NT2/D1 (cell line): ENCODE results near the gene POPDC2.

ENCODE experiments used
- DNase-seq: peaks from one replicate; pipeline ENCODE4 v3.0.0-alpha.2; 2011; ENCODE audit warnings: low read depth, low spot score
- H3K27me3 ChIP-seq: 2 replicates; pipeline ENCODE4 v1.6.0; 2011; ENCODE audit warnings: mild to moderate bottlenecking; ENCODE audit not compliant: insufficient read length, insufficient read depth
- H3K36me3 ChIP-seq: 2 replicates; pipeline ENCODE4 v1.6.1; 2011; ENCODE audit warnings: mild to moderate bottlenecking, low read length, mixed read lengths; ENCODE audit not compliant: insufficient read depth, insufficient read length
- H3K4me1 ChIP-seq: 2 replicates; pipeline ENCODE4 v1.5.1; 2011; ENCODE audit not compliant: insufficient read depth, insufficient read length
- H3K4me3 ChIP-seq: 2 replicates; pipeline ENCODE4 v1.5.1; 2011; ENCODE audit warnings: low read depth; ENCODE audit not compliant: insufficient read length
- H3K9ac ChIP-seq: 2 replicates; pipeline ENCODE4 v1.6.0; 2011; ENCODE audit warnings: low read depth; ENCODE audit not compliant: insufficient read length
- H3K9me3 ChIP-seq: 2 replicates; pipeline ENCODE4 v1.5.1; 2011; ENCODE audit warnings: mild to moderate bottlenecking, low read length; ENCODE audit not compliant: insufficient read depth
- SUZ12 ChIP-seq: IDR thresholded peaks from 2 replicates; pipeline ENCODE4 v1.6.1; 2011; ENCODE audit not compliant: insufficient read length, insufficient read depth; ENCODE audit errors: extremely low read depth
- YY1 ChIP-seq: IDR thresholded peaks from 2 replicates; pipeline ENCODE4 v1.6.1; 2011; ENCODE audit not compliant: insufficient read length, insufficient read depth
- ZNF274 ChIP-seq: IDR thresholded peaks from 2 replicates; pipeline ENCODE4 v1.6.1; 2011; ENCODE audit warnings: mild to moderate bottlenecking, low read depth, low read length

The POPDC2 gene

DNA sequence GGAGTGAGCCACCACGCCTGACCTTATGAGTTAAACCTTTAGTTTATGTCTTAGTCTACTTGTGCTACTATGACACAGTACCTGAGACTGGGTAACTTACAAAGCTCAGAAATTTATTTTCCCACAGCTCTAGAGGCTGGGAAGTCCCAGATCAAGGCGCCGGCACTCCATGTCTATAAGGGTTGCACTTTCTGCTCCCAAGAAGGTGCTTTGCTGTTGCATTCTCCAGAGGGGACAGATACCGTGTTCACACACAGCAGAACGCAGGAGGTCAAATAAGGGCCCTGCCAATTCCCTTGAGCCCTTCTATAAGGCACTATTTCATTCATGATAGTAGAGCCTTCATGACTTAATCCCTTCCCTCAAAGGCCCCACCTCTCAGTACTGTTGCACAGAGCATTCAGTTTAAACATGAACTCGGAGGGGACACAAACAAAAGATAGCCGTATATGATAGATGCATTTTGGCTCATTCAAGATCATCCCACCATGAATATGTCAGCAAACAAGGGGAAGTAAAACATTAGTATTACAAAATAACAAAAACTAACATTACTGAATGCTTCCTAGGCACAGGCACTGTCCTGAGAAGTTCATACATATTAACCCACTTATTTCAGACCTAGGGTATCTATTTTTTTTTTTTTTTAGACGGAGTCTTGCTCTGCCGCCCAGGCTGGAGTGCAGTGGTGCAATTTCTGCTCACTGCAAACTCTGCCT is 36.2 kb downstream of the POPDC2 start:
- Histone ChIP-seq H3K9me3 (no peaks in the 10 kb centered on the region), H3K4me3 (no peak overlapping the region), H3K36me3 (no peaks in the 10 kb centered on the region), H3K27me3 (no peaks in the 10 kb centered on the region), H3K9ac (no peak overlapping the region), H3K4me1 (no peaks in the 10 kb centered on the region)
- TF ChIP-seq YY1 (no peak), SUZ12 (no peak), ZNF274 (no peak)
- DNase-seq = no peak

DNA sequence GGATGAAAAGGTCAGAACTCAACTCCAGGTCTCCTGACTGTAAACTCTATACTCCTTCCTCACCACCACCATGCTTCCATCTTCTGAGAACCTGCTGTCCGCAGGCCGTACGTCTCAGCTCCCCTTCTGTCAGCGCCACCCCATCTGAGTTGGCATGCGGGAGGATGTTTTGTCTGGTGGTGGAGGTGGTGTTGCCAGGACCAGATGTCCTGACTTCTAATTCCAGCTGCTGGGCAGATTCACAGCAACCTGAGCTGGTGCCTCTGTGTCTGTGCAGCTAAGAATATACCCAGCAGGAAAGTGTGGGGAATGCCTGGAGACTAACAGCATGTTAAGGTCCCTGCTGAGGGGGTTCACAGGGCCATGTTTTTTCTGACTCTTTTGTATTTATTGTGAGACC is 39.5 kb downstream of the POPDC2 start:
- TF ChIP-seq YY1 (no peak), SUZ12 (no peak), ZNF274 (no peak)
- DNase-seq = no peak
- Histone ChIP-seq H3K36me3 (no peaks in the 10 kb centered on the region), H3K9ac (no peak overlapping the region), H3K9me3 (no peaks in the 10 kb centered on the region), H3K27me3 (no peaks in the 10 kb centered on the region), H3K4me1 (no peaks in the 10 kb centered on the region), H3K4me3 (no peak overlapping the region)

DNA sequence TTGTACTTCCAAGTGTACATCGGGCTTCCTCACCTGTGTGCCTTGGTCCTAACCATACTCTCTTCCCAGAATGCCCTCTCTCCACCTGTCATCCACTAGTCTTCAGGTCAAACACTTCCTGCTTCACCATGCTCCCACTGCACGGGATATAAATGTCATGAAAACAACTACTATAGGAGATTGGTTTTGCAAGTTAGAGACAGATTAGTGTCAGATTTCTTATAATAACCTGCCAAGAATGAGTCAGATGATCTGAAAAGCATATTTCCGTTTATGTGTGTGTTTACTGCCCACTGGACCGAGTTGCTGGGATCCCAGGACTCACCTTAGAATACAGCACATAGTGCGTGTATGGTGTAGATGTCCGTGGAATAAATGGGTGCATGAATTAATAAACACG is 41.3 kb downstream of the POPDC2 start:
- TF ChIP-seq ZNF274 = no peak
- no peak for TF ChIP-seq YY1
- no peak for TF ChIP-seq SUZ12
- Histone ChIP-seq H3K36me3 (no peaks in the 10 kb centered on the region), H3K9me3 (no peaks in the 10 kb centered on the region), H3K4me1 (no peaks in the 10 kb centered on the region), H3K4me3 (no peak overlapping the region), H3K27me3 (no peaks in the 10 kb centered on the region), H3K9ac (no peak overlapping the region)
- no peak for DNase-seq

DNA sequence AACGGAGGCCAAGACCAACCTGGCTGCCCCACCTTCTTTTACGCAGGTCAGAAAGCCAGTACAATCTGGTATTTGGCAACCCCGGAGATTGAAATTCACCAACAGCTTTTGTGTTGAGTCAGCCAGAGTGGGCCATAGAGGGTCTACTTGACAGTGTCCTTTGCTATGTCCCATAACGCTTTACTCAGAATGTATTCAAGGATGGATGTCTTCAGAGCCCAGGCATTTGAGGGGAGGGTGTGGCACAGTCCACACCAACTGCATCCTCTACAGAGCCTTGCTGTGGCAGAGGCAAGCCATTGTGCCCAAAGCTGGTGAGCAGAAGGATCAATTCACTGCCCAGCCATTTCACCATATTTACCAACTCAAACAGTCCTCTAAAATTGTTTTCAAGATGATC is 44.3 kb downstream of the POPDC2 start:
- no peaks in the 10 kb centered on the region for H3K27me3 ChIP-seq
- H3K9ac ChIP-seq = no peak overlapping the region
- TF ChIP-seq SUZ12 (no peak), ZNF274 (no peak), YY1 (no peak)
- no peaks in the 10 kb centered on the region for H3K9me3 ChIP-seq
- H3K4me1 ChIP-seq = no peaks in the 10 kb centered on the region
- DNase-seq = no peak
- H3K4me3 ChIP-seq = no peak overlapping the region
- no peaks in the 10 kb centered on the region for H3K36me3 ChIP-seq

DNA sequence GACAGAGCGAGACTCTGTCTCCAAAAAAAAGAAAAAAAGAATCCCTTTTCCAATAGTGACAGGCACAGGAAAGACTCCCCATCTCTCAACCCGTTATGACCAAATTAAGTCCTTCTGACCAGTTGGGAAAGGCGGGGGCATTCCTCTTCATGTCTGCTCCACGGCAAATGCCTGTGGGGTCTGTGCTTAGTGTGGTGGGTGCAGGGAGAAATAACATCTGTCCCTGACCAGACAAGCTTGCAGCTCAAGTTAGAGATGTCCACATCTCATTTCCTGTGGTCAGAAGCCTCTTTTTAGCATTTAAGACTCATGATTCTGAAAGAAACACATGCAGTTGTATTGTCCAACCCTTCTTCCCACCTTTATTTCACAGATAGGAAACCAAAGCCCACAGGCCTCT is 46.5 kb downstream of the POPDC2 start:
- DNase-seq = no peak
- H3K9me3 ChIP-seq = no peaks in the 10 kb centered on the region
- H3K9ac ChIP-seq = no peak overlapping the region
- H3K36me3 ChIP-seq = no peaks in the 10 kb centered on the region
- no peaks in the 10 kb centered on the region for H3K4me1 ChIP-seq
- H3K27me3 ChIP-seq = no peaks in the 10 kb centered on the region
- TF ChIP-seq SUZ12 (no peak), ZNF274 (no peak), YY1 (no peak)
- no peak overlapping the region for H3K4me3 ChIP-seq

DNA sequence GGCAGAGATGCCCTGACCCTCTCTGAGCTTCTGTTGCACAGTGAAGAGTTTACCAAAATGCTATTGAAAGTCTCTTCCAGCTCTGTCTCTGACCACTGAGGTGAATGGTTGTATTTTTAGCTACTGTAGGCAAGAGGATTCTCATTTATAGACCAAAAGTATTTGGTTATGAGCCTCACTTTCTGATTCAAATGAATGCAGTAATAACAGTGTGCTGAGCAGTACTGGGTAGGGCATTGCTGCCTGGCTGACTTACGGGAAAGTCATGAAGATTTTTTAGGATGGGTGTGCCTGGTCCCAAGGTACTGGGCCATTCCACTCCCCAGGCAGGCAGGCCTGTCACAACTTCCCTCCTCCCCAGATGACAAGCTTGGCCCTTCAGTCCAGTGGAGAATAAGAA is 47.2 kb downstream of the POPDC2 start:
- TF ChIP-seq YY1 (no peak), SUZ12 (no peak), ZNF274 (no peak)
- H3K27me3 ChIP-seq = no peaks in the 10 kb centered on the region
- no peak overlapping the region for H3K4me3 ChIP-seq
- no peak overlapping the region for H3K9ac ChIP-seq
- H3K9me3 ChIP-seq = no peaks in the 10 kb centered on the region
- no peaks in the 10 kb centered on the region for H3K36me3 ChIP-seq
- no peak for DNase-seq
- no peaks in the 10 kb centered on the region for H3K4me1 ChIP-seq

DNA sequence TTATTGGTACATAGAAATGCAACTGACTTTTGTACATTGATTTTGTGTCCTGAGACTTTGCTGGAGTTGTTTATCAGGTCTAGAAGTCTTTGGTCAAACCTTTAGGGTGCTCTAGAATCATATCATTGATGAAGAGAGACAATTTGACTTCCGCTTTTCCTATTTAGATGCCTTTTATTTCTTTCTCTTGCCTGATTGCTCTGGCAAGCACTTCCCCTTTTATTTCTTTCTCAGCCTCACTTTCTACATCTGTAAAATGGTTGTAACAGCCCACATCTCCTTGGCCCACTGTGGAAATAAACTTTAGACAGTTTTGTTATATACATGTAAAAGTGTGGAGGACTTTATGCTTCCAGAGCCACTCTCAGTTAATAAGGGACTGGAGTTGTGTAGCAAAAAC is 48.7 kb downstream of the POPDC2 start:
- TF ChIP-seq ZNF274 (no peak), SUZ12 (no peak), YY1 (no peak)
- Histone ChIP-seq H3K4me3 (no peak overlapping the region), H3K36me3 (no peaks in the 10 kb centered on the region), H3K9me3 (no peaks in the 10 kb centered on the region), H3K4me1 (no peaks in the 10 kb centered on the region), H3K9ac (no peak overlapping the region), H3K27me3 (no peaks in the 10 kb centered on the region)
- no peak for DNase-seq

DNA sequence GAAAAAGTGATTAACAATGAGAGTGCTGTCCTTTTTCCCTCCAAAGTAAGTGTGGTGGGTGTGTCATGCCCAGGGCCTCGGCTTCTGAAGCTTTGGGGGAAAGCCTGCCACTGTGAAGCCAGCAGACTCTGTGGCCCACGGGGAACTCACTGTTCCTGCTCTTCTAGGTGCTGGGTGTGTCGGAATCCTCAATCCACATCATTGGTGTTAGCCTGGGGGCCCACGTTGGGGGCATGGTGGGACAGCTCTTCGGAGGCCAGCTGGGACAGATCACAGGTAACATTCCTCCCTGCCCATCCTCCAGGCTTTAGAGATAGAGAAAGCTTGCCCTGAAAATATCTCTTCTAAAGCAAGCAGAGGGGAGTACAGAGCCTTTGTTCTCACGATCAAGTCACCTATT is 51.1 kb downstream of the POPDC2 start:
- Histone ChIP-seq H3K9ac (no peak overlapping the region), H3K36me3 (no peaks in the 10 kb centered on the region), H3K27me3 (no peaks in the 10 kb centered on the region), H3K4me3 (no peak overlapping the region), H3K4me1 (peaks cover 2% of the 10 kb centered on the region), H3K9me3 (no peaks in the 10 kb centered on the region)
- DNase-seq = no peak
- TF ChIP-seq ZNF274 = no peak
- no peak for TF ChIP-seq YY1
- TF ChIP-seq SUZ12 = no peak
